Measurements from ENCODE around the gene TMEM178B.

TMEM178B gene

DNA sequence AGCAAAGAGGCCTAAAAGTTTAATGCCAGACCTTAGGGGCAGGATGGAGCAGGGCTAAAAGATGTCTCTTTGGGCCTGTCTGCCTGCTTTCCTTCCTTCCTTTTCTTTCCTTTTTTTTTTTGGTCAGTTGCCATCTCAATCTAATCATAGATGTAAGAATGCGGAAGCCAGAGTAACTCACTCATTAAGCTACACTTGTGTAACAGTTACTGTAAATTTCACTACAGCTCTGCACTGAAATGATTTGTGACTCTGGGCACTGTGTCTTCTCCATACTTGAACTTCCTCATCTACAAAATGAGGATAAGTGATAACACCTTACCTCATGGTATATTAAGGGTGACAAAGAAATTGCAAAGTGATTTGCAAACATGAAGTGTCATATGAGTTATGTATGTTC is 401.8 kb downstream of the TMEM178B start:
- Histone ChIP-seq H3K27me3 (ENCODE audit: control insufficient read depth, insufficient read depth, low read length) (no peaks in the 10 kb centered on the region), H3K4me2 (ENCODE audit: low read length) (no peak overlapping the region), H3K36me3 (ENCODE audit: insufficient read depth, low read length) (no peaks in the 10 kb centered on the region), H3K4me1 (ENCODE audit: control insufficient read depth, insufficient read depth, low read length) (no peaks in the 10 kb centered on the region), H3K9me3 (replicated peaks; ENCODE audit: low read length) (no peaks in the 10 kb centered on the region), H3K9ac (ENCODE audit: low read depth, low read length) (no peak overlapping the region), H3K4me3 (ENCODE audit: low read length) (no peak overlapping the region)

DNA sequence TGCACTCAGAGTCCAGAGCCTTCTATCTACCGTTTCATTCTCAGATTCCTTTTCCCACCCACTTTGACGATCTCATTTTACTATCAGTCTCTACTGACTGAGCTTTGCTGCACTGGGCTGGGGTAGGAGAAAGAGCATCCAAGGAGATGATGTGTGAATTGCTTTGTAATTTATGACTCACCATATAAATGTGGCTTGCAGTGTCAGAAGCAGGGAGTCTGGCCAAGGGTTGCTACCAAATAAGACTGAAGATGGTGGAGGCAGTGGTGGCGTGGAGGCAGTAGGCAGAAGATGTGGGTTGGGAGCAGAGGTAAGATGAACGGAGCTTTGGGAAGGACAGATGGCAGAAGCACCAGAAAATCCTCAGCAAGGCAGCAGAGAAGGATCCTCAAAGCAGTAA is 404.0 kb downstream of the TMEM178B start:
- no peaks in the 10 kb centered on the region for H3K27me3 ChIP-seq (ENCODE audit: control insufficient read depth, insufficient read depth, low read length)
- H3K4me3 ChIP-seq (ENCODE audit: low read length) = no peak overlapping the region
- no peak overlapping the region for H3K4me2 ChIP-seq (ENCODE audit: low read length)
- H3K36me3 ChIP-seq (ENCODE audit: insufficient read depth, low read length) = no peaks in the 10 kb centered on the region
- no peaks in the 10 kb centered on the region for H3K9me3 ChIP-seq (replicated peaks; ENCODE audit: low read length)
- no peak overlapping the region for H3K9ac ChIP-seq (ENCODE audit: low read depth, low read length)
- no peaks in the 10 kb centered on the region for H3K4me1 ChIP-seq (ENCODE audit: control insufficient read depth, insufficient read depth, low read length)

DNA sequence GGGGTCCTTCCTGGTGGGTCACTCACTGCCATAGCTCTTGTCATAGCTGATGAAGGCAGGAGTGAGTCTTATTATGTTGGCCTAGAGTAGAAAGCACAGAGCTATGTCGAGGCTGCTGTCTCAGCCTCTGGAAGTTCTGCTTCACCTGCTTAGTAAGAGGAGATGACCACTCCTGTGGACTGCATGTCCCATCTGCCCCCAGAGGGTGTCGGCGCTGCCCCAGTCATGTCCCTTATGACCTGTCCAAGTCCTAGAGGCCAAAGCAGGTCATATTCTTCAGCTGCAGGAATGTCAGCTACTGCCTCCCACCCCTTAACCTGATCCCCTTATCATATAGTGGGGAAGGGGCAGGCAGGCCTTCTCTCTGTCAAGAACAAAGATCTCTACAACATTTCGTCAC is 405.0 kb downstream of the TMEM178B start:
- Histone ChIP-seq H3K4me2 (ENCODE audit: low read length) (no peak overlapping the region), H3K9me3 (replicated peaks; ENCODE audit: low read length) (no peaks in the 10 kb centered on the region), H3K27me3 (ENCODE audit: control insufficient read depth, insufficient read depth, low read length) (no peaks in the 10 kb centered on the region), H3K9ac (ENCODE audit: low read depth, low read length) (no peak overlapping the region), H3K36me3 (ENCODE audit: insufficient read depth, low read length) (no peaks in the 10 kb centered on the region), H3K4me3 (ENCODE audit: low read length) (no peak overlapping the region), H3K4me1 (ENCODE audit: control insufficient read depth, insufficient read depth, low read length) (no peaks in the 10 kb centered on the region)

DNA sequence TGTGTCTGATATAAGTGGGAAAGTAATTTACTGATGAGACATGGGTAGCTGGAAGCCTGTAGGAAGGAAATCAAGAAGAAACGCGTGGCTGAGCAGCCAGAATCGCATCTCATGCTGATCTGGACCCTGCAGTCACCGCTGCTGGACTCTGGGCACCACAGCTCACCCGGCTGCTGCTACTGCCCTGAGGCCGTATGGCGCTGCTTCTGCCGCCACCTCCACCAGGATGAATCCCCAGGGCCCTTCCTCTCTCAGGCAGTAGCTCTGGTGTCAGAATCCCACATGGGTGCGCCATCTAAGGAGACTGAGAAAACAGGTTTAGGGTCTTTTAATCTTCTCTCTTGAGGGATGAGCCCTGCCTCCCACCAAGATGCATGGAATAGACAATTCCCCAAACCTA is 407.1 kb downstream of the TMEM178B start:
- Histone ChIP-seq H3K4me1 (ENCODE audit: control insufficient read depth, insufficient read depth, low read length) (no peaks in the 10 kb centered on the region), H3K27me3 (ENCODE audit: control insufficient read depth, insufficient read depth, low read length) (no peaks in the 10 kb centered on the region), H3K4me2 (ENCODE audit: low read length) (no peak overlapping the region), H3K9ac (ENCODE audit: low read depth, low read length) (no peak overlapping the region), H3K36me3 (ENCODE audit: insufficient read depth, low read length) (no peaks in the 10 kb centered on the region), H3K9me3 (replicated peaks; ENCODE audit: low read length) (no peaks in the 10 kb centered on the region), H3K4me3 (ENCODE audit: low read length) (no peak overlapping the region)

DNA sequence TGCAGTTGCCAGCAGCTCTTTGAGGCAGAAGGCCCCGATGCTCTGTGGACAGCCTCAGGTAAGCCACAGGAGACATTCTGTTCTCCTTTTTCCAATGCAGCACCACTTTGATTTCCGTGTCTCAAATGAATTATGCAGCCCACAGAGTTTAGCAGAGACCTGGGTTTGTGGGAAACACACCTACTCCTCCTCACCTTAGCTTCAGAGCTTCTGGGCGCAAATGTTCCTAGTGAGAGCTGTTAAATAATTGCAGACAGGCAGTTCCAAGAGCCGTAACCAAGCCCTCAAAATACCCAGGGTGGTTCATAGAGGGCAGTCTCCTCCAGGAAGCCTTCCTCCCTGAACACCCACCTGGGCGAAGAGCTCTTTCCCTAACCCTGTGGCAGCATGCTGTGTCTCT is 408.1 kb downstream of the TMEM178B start:
- H3K4me3 ChIP-seq (ENCODE audit: low read length) = no peak overlapping the region
- H3K4me2 ChIP-seq (ENCODE audit: low read length) = no peak overlapping the region

DNA sequence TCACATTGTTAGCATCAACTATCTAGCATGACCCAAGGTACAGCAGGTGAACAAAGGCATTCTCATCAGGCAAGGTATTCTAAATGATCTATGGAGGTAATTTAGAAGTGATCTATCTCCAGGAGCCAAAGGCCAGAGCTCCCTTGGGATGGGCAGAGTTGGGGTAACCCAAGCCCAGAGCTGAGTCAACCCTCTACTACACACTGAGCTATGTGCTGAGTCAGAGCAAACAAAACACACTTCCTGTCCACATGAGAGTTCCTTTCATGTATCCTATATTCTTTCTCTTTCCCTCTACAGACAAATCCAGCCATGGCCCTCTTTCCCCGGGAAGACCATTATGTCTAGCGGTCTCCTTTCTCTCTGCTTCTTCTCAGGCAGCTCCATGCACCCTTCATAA is 409.2 kb downstream of the TMEM178B start:
- H3K36me3 ChIP-seq (ENCODE audit: insufficient read depth, low read length) = no peaks in the 10 kb centered on the region
- H3K4me3 ChIP-seq (ENCODE audit: low read length) = no peak overlapping the region
- H3K4me2 ChIP-seq (ENCODE audit: low read length) = no peak overlapping the region
- H3K4me1 ChIP-seq (ENCODE audit: control insufficient read depth, insufficient read depth, low read length) = no peaks in the 10 kb centered on the region
- no peaks in the 10 kb centered on the region for H3K9me3 ChIP-seq (replicated peaks; ENCODE audit: low read length)
- no peaks in the 10 kb centered on the region for H3K27me3 ChIP-seq (ENCODE audit: control insufficient read depth, insufficient read depth, low read length)
- no peak overlapping the region for H3K9ac ChIP-seq (ENCODE audit: low read depth, low read length)

More for the DNA sequence above, 408.1 kb downstream of the TMEM178B start:
- H3K36me3 ChIP-seq (ENCODE audit: insufficient read depth, low read length) = no peaks in the 10 kb centered on the region
- H3K27me3 ChIP-seq (ENCODE audit: control insufficient read depth, insufficient read depth, low read length) = no peaks in the 10 kb centered on the region
- H3K4me1 ChIP-seq (ENCODE audit: control insufficient read depth, insufficient read depth, low read length) = no peaks in the 10 kb centered on the region
- no peak overlapping the region for H3K9ac ChIP-seq (ENCODE audit: low read depth, low read length)
- no peaks in the 10 kb centered on the region for H3K9me3 ChIP-seq (replicated peaks; ENCODE audit: low read length)

DNA sequence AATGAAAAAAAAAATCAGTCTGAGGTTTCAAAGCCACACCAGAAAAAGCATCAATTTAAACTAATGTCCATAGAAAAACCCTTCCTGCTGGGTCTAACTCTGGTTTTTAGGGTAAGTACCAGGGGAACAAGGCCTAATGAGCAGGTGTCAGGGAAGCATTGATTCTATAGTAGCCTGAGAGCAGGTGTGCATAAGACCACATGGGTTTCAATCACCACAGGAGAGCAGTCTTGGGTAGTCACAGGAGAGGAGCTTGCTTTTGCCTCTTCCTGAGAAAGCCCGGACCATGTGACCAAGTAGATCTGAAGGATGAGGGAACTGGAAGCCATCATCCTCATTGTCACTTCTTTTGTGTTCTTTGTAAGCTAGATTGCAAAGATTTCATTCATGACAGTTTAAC is 411.0 kb downstream of the TMEM178B start:
- Histone ChIP-seq H3K4me3 (ENCODE audit: low read length) (no peak overlapping the region), H3K9me3 (replicated peaks; ENCODE audit: low read length) (no peaks in the 10 kb centered on the region), H3K4me1 (ENCODE audit: control insufficient read depth, insufficient read depth, low read length) (no peaks in the 10 kb centered on the region), H3K9ac (ENCODE audit: low read depth, low read length) (no peak overlapping the region), H3K4me2 (ENCODE audit: low read length) (no peak overlapping the region), H3K27me3 (ENCODE audit: control insufficient read depth, insufficient read depth, low read length) (no peaks in the 10 kb centered on the region), H3K36me3 (ENCODE audit: insufficient read depth, low read length) (no peaks in the 10 kb centered on the region)

DNA sequence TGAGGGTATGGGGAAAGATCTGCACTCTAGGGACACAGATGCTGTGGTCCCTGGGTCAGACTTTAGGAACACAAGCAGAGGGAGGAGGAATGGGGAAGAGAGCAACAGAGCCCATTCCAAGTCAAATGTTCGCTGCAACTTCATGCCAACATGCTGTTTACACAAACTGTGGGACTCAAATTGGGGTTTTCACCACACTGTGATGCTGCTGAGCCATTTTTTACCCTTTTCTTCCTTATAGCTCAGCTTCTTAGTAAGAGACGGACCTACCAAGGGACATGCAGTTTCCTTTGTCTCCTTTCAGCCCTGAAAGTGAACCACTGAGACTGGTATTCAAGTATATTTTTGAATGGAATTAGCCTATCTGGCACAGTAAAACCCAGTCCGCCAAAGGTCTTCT is 413.1 kb downstream of the TMEM178B start:
- Histone ChIP-seq H3K4me2 (ENCODE audit: low read length) (no peak overlapping the region), H3K9ac (ENCODE audit: low read depth, low read length) (no peak overlapping the region)

DNA sequence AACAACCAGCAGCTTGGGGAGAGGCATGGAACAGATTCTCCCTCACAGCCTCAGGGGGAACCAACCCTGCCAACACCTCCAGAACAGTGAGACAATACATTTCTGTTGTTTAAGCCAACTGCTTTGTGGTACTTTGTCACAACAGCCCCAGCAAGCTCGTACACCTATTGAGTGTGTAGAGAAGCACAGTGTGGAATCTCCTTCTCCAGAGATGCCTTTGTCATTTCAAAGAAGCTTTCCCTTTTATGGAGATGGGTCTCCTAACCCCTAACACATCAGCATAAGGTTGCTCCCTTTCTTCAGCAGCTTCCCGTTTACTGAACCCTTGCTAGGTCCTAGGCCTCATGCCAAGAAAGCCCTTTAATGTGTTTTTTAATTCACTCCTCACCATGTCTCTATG is 416.6 kb downstream of the TMEM178B start:
- no peak overlapping the region for H3K4me3 ChIP-seq (ENCODE audit: low read length)
- no peaks in the 10 kb centered on the region for H3K9me3 ChIP-seq (replicated peaks; ENCODE audit: low read length)
- no peaks in the 10 kb centered on the region for H3K36me3 ChIP-seq (ENCODE audit: insufficient read depth, low read length)
- no peak overlapping the region for H3K4me2 ChIP-seq (ENCODE audit: low read length)
- H3K27me3 ChIP-seq (ENCODE audit: control insufficient read depth, insufficient read depth, low read length) = no peaks in the 10 kb centered on the region
- no peaks in the 10 kb centered on the region for H3K4me1 ChIP-seq (ENCODE audit: control insufficient read depth, insufficient read depth, low read length)
- H3K9ac ChIP-seq (ENCODE audit: low read depth, low read length) = no peak overlapping the region

More for the DNA sequence above, 413.1 kb downstream of the TMEM178B start:
- Histone ChIP-seq H3K36me3 (ENCODE audit: insufficient read depth, low read length) (no peaks in the 10 kb centered on the region), H3K4me3 (ENCODE audit: low read length) (no peak overlapping the region), H3K4me1 (ENCODE audit: control insufficient read depth, insufficient read depth, low read length) (no peaks in the 10 kb centered on the region), H3K27me3 (ENCODE audit: control insufficient read depth, insufficient read depth, low read length) (no peaks in the 10 kb centered on the region), H3K9me3 (replicated peaks; ENCODE audit: low read length) (no peaks in the 10 kb centered on the region)

DNA sequence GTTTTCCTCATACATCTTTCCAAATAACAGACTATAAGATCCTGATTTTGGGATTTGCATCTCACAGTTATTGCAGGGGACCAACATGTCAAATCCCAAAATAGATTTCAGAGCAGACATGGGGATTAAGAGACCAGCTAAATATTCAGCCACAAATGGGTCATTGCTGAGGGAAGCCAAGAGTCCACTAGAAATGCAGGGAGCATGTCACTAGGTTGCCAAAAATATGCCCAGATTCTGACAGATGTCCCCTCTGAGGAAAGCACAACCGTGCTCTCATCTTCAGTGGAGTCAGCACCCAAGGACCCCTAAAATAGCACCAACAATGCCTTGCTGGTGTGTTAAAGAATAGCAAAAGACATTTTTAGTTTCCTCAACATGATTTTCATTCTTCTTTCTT is 421.2 kb downstream of the TMEM178B start:
- H3K9ac ChIP-seq (ENCODE audit: low read depth, low read length) = no peak overlapping the region
- H3K9me3 ChIP-seq (replicated peaks; ENCODE audit: low read length) = no peaks in the 10 kb centered on the region
- no peaks in the 10 kb centered on the region for H3K27me3 ChIP-seq (ENCODE audit: control insufficient read depth, insufficient read depth, low read length)
- no peaks in the 10 kb centered on the region for H3K36me3 ChIP-seq (ENCODE audit: insufficient read depth, low read length)
- H3K4me1 ChIP-seq (ENCODE audit: control insufficient read depth, insufficient read depth, low read length) = no peaks in the 10 kb centered on the region
- no peak overlapping the region for H3K4me2 ChIP-seq (ENCODE audit: low read length)
- H3K4me3 ChIP-seq (ENCODE audit: low read length) = no peak overlapping the region

DNA sequence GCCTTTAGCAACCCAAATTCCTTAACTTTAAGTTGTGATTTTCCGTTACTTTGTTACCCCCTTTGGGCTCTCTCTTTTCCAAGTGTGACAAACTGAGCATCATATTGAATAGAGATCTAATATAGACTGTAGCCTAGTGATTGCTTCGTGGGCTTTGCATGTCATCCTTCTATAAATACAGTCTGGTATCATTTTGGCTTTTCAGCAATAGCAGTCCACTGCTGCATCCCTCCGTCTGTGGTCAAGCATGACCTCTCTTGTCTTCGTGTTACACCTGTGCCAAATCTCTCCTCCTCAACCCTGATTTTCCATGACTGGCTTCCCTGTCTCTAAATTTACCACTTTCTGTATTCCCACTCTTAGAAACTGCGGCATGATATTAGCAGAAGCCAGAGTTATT is 423.5 kb downstream of the TMEM178B start:
- Histone ChIP-seq H3K36me3 (ENCODE audit: insufficient read depth, low read length) (no peaks in the 10 kb centered on the region), H3K4me3 (ENCODE audit: low read length) (no peak overlapping the region), H3K27me3 (ENCODE audit: control insufficient read depth, insufficient read depth, low read length) (no peaks in the 10 kb centered on the region), H3K9me3 (replicated peaks; ENCODE audit: low read length) (no peaks in the 10 kb centered on the region), H3K9ac (ENCODE audit: low read depth, low read length) (no peak overlapping the region), H3K4me2 (ENCODE audit: low read length) (no peak overlapping the region), H3K4me1 (ENCODE audit: control insufficient read depth, insufficient read depth, low read length) (no peaks in the 10 kb centered on the region)

DNA sequence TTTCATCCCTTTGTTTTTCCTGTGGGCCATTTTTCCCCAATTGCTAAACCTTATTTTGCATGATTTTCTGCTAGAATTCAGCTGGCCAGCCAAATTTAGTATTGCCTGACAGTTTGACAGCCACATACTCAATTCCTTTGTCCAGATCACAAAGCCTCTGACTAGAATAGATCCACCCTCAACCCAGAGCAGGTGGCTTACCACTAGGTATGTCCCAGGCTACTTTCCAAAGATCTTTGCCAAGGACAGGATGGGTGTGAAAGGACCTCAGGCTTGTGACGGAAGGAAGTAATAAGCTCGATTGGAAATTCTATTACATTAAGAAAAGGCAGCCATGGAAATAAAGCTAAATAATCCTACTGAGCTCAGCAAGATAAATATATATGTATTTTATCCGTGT is 426.7 kb downstream of the TMEM178B start:
- no peaks in the 10 kb centered on the region for H3K36me3 ChIP-seq (ENCODE audit: insufficient read depth, low read length)
- H3K4me3 ChIP-seq (ENCODE audit: low read length) = no peak overlapping the region
- no peak overlapping the region for H3K9ac ChIP-seq (ENCODE audit: low read depth, low read length)
- H3K4me1 ChIP-seq (ENCODE audit: control insufficient read depth, insufficient read depth, low read length) = no peaks in the 10 kb centered on the region
- no peak overlapping the region for H3K4me2 ChIP-seq (ENCODE audit: low read length)
- H3K27me3 ChIP-seq (ENCODE audit: control insufficient read depth, insufficient read depth, low read length) = no peaks in the 10 kb centered on the region
- no peaks in the 10 kb centered on the region for H3K9me3 ChIP-seq (replicated peaks; ENCODE audit: low read length)

Measured in skeletal muscle satellite cell (primary cell).